Measurements from ENCODE around the gene ZBTB16. TPM values are rescaled to one million over a fixed set of nuclear protein-coding genes. Genes with fewer than 3 reads are reported as not detected.
A peak's percentile ranks its signal among the peaks of the same experiment; 100 is the strongest.

ZBTB16 gene
- total and polyA plus RNA-seq, 12 donors = 18.3 to 108 (median 54.6) TPM

DNA sequence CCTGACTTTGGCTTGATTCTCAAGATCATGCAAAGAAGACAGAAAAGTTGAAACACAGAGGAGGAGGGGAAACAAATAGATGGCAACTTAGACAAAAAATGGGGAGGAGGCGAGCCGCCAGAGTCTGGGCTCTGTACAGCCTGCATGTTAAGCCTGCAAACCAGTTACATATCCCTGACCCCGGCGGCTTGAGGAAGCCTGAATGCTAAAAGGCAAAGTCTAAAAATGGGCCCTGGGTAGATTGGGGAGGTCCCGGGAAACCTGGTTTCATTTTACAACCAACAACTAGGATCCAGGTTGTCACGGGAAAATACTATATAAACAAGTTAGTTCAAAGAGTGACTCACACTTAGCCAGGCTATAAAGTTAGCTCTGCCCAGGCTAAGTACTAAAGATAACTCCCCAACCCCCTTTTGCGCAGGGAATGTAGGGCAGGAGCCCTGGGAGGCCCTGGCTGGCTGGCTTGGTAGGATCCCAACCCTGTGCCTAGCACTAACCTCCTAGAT is 18.8 kb upstream of the ZBTB16 start:
- no peak for TF ChIP-seq CTCF (IDR thresholded peaks at IDR 0.05)
- peaks cover 0 to 27% (median 23%) of the 10 kb centered on the region in 9 donors for H3K4me1 ChIP-seq
- intact Hi-C loops (cut with DNase I) = loop anchor here in 1 of 10 donors (5.0 kb wide), 1 partner anchor 142 kb away; no protein-coding TSS in a partner anchor
- H3K4me3 ChIP-seq = no peak overlapping the region
- ATAC-seq = peak in 6 of 8 donors; percentile 17 to 62 (median 44)
- no peak for DNase-seq
- H3K27ac ChIP-seq = peak overlapping the region in 7 of 10 donors; percentile 1 to 61 (median 39)
- H3K27me3 ChIP-seq = no peaks in the 10 kb centered on the region
- 65 to 74% methylated on average over 7 of the region's 7 CpGs for WGBS, 2 donors
- peaks cover 0 to 11% (median 0%) of the 10 kb centered on the region in 11 donors for H3K9me3 ChIP-seq
- no peaks in the 10 kb centered on the region for H3K36me3 ChIP-seq

DNA sequence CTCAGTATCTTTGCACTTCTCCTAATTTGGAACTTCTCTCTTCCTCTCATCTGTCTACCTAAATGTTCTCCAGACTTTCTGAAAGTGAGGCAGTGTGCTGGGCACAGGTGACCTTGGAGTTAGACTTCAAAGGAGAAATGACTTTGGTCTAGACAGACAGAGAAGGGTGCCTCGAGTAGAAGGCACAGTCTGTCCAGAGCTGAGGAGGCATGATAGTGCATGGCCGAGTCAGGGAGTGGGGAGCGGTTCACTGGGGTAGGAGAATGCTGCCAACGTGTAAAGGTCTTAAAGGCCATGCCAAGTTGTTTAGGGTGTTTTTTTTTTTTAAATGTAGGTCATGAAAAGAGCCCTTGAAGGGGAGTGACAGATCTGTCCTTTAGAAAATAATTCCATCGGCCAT is 17.3 kb upstream of the ZBTB16 start:
- DNase-seq (no peak), ATAC-seq (peak in 3 of 8 donors; percentile 14 to 65 (median 43))
- Histone ChIP-seq H3K27ac (no peak overlapping the region), H3K4me1 (peaks cover 0 to 18% (median 11%) of the 10 kb centered on the region in 9 donors), H3K4me3 (no peak overlapping the region), H3K27me3 (no peaks in the 10 kb centered on the region), H3K36me3 (no peaks in the 10 kb centered on the region), H3K9me3 (peaks cover 0 to 11% (median 0%) of the 10 kb centered on the region in 11 donors)
- WGBS, 2 donors = 62 to 66% methylated on average over 5 of the region's 5 CpGs
- intact Hi-C loops (cut with DNase I) = loop anchor here in 1 of 10 donors (5.0 kb wide), 1 partner anchor 140 kb away; no protein-coding TSS in a partner anchor
- TF ChIP-seq CTCF (IDR thresholded peaks at IDR 0.05) = no peak

GRCh38 chr11:114044042-114044871 is 15.3 kb upstream of the ZBTB16 start:
- WGBS, 2 donors = 66 to 69% methylated on average over 10 of the region's 10 CpGs
- Histone ChIP-seq H3K4me1 (peaks cover 0 to 25% (median 11%) of the 10 kb centered on the region in 9 donors), H3K27ac (peak overlapping the region in 7 of 10 donors; percentile 26 to 71 (median 50)), H3K9me3 (peaks cover 0 to 11% (median 0%) of the 10 kb centered on the region in 11 donors), H3K36me3 (no peaks in the 10 kb centered on the region), H3K27me3 (no peaks in the 10 kb centered on the region), H3K4me3 (no peak overlapping the region)
- intact Hi-C loops (cut with DNase I) = loop anchor here in 1 of 10 donors (5.0 kb wide), 1 partner anchor 138 kb away; no protein-coding TSS in a partner anchor
- ATAC-seq (peak; percentile 37 to 86 (median 74)), DNase-seq (peak in 1 of 2 donors; percentile 20)
- no peak for TF ChIP-seq CTCF (IDR thresholded peaks at IDR 0.05)

GRCh38 chr11:114047327-114047726 is 12.2 kb upstream of the ZBTB16 start:
- DNase-seq (no peak), ATAC-seq (no peak)
- peaks cover 0 to 11% (median 0%) of the 10 kb centered on the region in 11 donors for H3K9me3 ChIP-seq
- H3K4me1 ChIP-seq = peaks cover 0 to 23% (median 8%) of the 10 kb centered on the region in 9 donors
- no peak overlapping the region for H3K4me3 ChIP-seq
- intact Hi-C loops (cut with DNase I) = no loop called here
- 90 to 96% methylated on average over 4 of the region's 4 CpGs for WGBS, 2 donors
- H3K27ac ChIP-seq = no peak overlapping the region
- TF ChIP-seq CTCF (IDR thresholded peaks at IDR 0.05) = no peak
- no peaks in the 10 kb centered on the region for H3K27me3 ChIP-seq
- no peaks in the 10 kb centered on the region for H3K36me3 ChIP-seq

Data from heart right ventricle (tissue), 16 donors.